HPDE6-E6E7 (cell line): ENCODE measurements around the gene PRKG1.

ENCODE experiments used
- DNase-seq: peaks from one replicate; pipeline ENCODE4 v3.0.0; 2011; ENCODE audit warnings: missing footprints; ENCODE audit errors: extremely low spot score

PRKG1 gene

GRCh38 chr10:51804866-51805265 lies 730.6 kb downstream of the PRKG1 start:
- DNase-seq, result no peak

GRCh38 chr10:51806079-51806835 lies 732.0 kb downstream of the PRKG1 start:
- no peak for DNase-seq

GRCh38 chr10:51808187-51808586 lies 733.9 kb downstream of the PRKG1 start:
- DNase-seq, result no peak

- DNase-seq, result no peak
Measured at GRCh38 chr10:51815723-51816122, 741.4 kb downstream of the PRKG1 start.

- no peak for DNase-seq
Measured at GRCh38 chr10:51821045-51821444, 746.8 kb downstream of the PRKG1 start.

GRCh38 chr10:51821745-51822144 lies 747.5 kb downstream of the PRKG1 start:
- DNase-seq, result no peak

- peak; percentile 45 for DNase-seq
Measured at GRCh38 chr10:51832652-51833383, 758.5 kb downstream of the PRKG1 start.

GRCh38 chr10:51834548-51834947 lies 760.3 kb downstream of the PRKG1 start:
- DNase-seq, result no peak

- DNase-seq, result no peak
Measured at GRCh38 chr10:51838471-51838870, 764.2 kb downstream of the PRKG1 start.

- DNase-seq, result no peak
Measured at GRCh38 chr10:51843966-51844365, 769.7 kb downstream of the PRKG1 start.

GRCh38 chr10:51846856-51847506 lies 772.7 kb downstream of the PRKG1 start:
- no peak for DNase-seq

- no peak for DNase-seq
Measured at GRCh38 chr10:51852297-51852696, 778.0 kb downstream of the PRKG1 start.

- DNase-seq, result no peak
Measured at GRCh38 chr10:51857305-51857704, 783.0 kb downstream of the PRKG1 start.

- DNase-seq, result no peak
Measured at GRCh38 chr10:51860257-51860656, 786.0 kb downstream of the PRKG1 start.

- no peak for DNase-seq
Measured at GRCh38 chr10:51861051-51861450, 786.8 kb downstream of the PRKG1 start.

- DNase-seq, result no peak
Measured at GRCh38 chr10:51861731-51862130, 787.4 kb downstream of the PRKG1 start.

GRCh38 chr10:51862149-51862548 lies 787.9 kb downstream of the PRKG1 start:
- DNase-seq, result no peak

- peak; percentile 47 for DNase-seq
Measured at GRCh38 chr10:51867956-51868355, 793.7 kb downstream of the PRKG1 start.

GRCh38 chr10:51874131-51874530 lies 799.8 kb downstream of the PRKG1 start:
- DNase-seq, result no peak

GRCh38 chr10:51875610-51876009 lies 801.3 kb downstream of the PRKG1 start:
- DNase-seq, result no peak

GRCh38 chr10:51876503-51876902 lies 802.2 kb downstream of the PRKG1 start:
- DNase-seq, result no peak

GRCh38 chr10:51876979-51877378 lies 802.7 kb downstream of the PRKG1 start:
- no peak for DNase-seq

- no peak for DNase-seq
Measured at GRCh38 chr10:51877636-51878035, 803.3 kb downstream of the PRKG1 start.
